Gastroesophageal sphincter (tissue), 3 donors: Measurements from ENCODE around the gene CD14.

Experiments used
- EP300 ChIP-seq: sonication (generic); formaldehyde crosslinking; IDR thresholded peaks from one replicate; pipeline ENCODE4 v1.6.1; 2017; ENCODE audit warnings: antibody characterized with exemption, mild to moderate bottlenecking
- POLR2A ChIP-seq, 2 donors: fragments of 450-650 bp; IDR thresholded peaks; one replicate each; pipeline ENCODE4 v1.6.1; 2017; ENCODE audit warnings: antibody characterized with exemption in 2 of 2, mild to moderate bottlenecking in 2 of 2, moderate library complexity in 1 of 2
- TF ChIP-seq, protein P1 (sequence below), 4 experiments: fragments of 200-600 bp in 2 of 4; fragments of 450-650 bp in 2 of 4; sonication (generic) in 1 of 4; IDR thresholded peaks; one replicate each; pipeline ENCODE4 v1.5.1; 2017 to 2019; ENCODE audit warnings: antibody characterized with exemption in 4 of 4, mild to moderate bottlenecking in 2 of 4, moderate library complexity in 2 of 4

DNA sequence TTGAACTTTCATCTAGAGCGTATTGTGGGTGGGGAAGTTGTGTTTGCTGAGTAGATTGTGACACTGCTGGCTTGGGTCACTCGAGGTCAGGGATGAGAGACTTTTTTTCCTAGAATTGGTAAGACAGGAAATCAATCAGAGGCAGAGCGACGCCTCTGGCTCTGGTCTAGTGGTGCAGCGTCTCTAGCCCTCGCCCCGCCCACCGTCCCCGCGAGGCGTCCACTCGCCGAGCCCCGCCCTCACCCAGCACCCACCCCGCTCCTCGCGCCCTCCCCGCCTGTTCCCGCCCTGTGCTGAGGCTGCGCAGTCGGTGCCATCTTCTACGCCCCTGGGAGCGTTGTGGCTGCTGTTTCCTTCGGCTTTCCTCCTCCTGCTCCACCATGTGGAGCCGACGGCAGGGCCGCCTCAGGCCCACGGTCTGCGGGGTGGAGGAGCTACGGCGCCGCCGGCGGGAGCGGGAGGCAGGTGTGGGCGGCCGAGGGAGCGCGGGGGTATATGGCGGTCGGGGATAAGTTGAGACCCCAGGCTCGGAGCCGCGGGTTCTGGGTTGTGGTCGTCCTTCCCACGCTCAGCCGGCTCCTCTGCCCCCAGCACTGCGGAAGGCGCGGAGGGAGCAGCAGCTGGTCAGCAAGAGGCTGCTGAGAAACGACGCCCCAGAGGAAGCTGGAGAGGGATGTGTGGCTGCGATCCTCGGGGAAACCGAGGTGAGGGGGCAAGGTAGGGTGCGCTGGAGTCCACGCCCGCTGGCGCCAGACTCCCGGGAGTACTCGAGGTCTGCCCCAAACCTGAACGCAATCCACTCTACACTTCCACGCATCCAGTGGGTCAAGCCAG lies 6.4 kb upstream of the CD14 start, which contains the start of gene TMCO6:
- TF ChIP-seq POLR2A (IDR thresholded peaks at IDR 0.05): peak; percentile 56 to 71
- TF ChIP-seq, protein P1, sequence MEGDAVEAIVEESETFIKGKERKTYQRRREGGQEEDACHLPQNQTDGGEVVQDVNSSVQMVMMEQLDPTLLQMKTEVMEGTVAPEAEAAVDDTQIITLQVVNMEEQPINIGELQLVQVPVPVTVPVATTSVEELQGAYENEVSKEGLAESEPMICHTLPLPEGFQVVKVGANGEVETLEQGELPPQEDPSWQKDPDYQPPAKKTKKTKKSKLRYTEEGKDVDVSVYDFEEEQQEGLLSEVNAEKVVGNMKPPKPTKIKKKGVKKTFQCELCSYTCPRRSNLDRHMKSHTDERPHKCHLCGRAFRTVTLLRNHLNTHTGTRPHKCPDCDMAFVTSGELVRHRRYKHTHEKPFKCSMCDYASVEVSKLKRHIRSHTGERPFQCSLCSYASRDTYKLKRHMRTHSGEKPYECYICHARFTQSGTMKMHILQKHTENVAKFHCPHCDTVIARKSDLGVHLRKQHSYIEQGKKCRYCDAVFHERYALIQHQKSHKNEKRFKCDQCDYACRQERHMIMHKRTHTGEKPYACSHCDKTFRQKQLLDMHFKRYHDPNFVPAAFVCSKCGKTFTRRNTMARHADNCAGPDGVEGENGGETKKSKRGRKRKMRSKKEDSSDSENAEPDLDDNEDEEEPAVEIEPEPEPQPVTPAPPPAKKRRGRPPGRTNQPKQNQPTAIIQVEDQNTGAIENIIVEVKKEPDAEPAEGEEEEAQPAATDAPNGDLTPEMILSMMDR (IDR thresholded peaks at IDR 0.05): peak in 3 of 4 experiments; percentile 65 to 68 (median 66)
- TF ChIP-seq EP300: no peak
